NCI-H345 treated with DMSO at 0.1 percent for 48 hours (cell line): ENCODE data around the gene SH3BP1.

Experiments
- DNase-seq: peaks from one replicate; lab custom pipeline; 2025; ENCODE audit not compliant: unreplicated experiment; lab: John Stamatoyannopoulos, UW

The SH3BP1 gene

DNA sequence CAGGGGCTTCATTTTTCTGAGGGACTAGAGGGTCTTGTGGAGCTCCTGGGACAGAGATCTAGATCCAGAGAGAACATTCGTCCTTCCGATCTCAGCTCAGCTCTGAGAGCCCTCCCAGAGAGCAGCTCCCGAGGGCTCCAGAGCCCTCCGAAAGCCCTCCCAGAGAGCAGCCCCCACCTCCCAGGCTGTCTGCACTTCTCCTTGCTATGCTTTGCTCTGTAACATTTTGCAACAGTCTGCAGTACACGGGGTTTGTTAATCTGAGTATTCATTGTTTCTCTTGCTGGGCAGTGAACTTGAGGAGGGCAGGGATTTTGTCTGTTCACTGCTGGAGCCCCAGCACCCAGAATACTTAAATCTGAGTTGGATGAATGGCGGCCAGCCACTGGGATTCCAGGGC, 28.3 kb upstream of the SH3BP1 start:
- no peak for DNase-seq

DNA sequence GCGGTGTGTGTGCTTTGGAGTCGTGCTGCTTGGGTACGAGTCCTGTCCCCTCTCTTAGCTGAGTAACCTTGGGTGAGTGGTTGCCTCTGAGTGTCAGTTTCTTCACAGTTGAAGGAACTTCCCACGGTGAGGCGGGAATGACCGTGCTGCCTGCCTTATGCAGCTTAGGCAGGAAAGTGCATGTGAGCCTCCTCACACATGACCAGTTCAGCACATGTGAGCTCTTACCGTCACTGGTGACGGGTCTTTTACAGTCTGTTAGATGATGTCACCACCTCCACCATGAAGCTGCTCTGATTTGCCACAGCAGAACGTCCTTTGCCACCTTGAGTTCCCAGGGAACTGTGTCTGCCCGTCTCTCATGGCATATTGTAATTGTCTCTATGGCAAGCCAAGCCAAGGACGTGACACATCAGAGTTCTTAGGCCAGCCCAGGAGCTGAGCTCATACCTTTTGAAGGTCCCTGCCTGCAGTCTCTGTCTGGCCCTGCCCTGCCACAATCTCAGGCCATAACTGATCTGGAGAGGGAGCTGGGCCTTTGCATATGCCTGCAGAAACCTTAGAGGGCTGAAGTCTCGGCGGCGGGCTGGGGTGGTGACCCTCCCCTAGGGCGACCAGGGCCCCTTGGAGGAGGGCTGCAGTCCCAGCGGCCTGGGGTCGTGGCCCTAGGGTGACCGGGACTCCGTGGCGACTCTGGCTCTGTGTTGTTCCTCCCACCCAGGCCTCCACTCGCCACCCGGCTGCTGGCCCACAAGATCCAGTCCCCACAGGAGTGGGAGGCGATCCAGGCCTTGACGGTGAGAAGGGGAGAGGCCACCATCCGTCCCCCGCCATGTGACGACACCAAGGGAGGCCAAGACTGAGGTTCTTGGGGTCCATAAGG, 23.0 kb upstream of the SH3BP1 start:
- no peak for DNase-seq

- no peak for DNase-seq
These were observed 22.0 kb upstream of the SH3BP1 start for GRCh38 chr22:37617431-37617830.

DNA sequence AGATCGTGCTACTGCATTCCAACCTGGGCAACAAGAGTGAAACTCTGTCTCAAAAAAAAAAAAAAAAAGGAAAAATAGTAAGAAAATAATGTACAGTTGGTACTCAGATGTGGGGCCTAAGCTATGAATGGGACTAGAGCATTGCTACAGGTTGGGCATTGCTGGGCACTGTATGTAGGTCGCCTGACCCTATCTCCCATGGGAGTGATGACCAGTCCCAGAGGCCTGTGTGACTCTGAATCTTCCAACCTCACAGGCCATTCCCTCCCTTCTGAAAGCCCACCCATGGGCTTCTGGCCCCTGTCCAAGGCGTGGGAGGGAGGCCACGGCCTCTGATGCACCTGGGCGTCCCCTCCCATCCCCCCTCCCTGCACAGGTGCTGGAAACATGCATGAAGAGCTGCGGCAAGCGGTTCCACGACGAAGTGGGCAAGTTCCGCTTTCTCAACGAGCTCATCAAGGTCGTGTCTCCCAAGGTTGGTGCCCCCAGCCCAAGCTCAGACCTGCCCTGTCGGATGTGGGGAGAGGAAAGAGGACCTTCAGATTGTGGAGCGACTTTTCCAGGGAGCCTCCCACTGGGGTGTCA, 21.3 kb upstream of the SH3BP1 start:
- DNase-seq = no peak

GRCh38 chr22:37618674-37619073, 20.8 kb upstream of the SH3BP1 start:
- no peak for DNase-seq

DNA sequence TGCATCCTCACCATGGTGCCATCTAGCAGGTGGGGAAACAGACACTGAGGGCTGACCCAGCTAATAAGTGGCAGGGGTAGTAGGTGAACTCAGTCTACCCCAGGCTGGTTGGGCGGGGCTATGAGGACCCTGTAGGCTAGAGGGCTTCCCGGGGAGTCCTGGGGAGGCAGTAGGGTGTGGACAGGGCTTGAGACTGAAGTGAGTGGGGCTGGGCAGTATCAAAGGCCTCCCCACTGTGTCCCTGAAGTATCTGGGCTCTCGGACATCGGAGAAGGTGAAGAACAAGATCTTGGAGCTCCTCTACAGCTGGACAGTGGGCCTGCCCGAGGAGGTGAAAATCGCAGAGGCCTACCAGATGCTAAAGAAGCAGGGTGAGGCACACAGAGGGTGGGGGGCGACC, 19.5 kb upstream of the SH3BP1 start:
- no peak for DNase-seq

GRCh38 chr22:37621352-37621860, 18.1 kb upstream of the SH3BP1 start:
- no peak for DNase-seq

DNA sequence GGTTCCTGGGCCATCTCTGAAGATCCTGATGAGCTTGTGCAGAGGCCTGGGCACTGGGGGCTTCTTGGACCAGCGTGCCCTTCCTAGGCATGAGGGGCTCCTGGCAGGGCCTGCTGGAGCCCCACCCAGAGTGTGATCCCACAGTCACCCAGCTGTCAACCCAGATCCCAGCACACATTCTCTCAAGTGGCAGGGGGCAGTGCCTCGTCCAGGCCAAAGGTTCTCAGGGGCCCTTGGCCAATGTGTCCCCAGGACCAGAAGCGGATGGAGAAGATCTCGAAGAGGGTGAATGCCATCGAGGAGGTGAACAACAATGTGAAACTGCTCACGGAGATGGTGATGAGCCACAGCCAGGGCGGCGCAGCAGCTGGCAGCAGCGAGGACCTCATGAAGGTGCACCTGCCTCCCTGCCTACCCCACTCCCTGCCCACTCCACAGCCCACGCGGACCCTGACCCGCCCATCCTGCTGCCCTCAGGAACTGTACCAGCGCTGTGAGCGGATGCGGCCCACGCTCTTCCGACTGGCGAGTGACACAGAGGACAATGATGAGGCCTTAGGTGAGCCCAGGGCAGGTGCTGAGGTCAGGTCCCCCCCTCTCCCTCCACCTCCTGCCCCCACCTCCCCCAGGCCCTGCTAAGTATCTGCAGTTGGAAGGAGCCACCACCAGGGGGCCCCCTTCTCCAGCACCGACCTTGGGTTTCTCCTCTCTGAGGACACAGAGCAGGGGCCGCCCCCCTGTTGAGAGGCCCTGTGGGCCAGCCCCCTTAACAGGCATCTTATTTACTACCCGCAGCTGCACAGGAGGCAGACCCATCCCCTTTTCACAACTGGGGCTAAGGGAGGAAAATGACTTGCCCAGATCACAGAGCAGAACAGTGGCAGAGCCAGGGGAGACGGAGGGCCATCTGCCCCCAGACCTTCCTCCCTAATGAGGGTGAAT, 16.1 kb upstream of the SH3BP1 start:
- DNase-seq = peak; percentile 2

- DNase-seq = no peak
These were observed 15.5 kb upstream of the SH3BP1 start for GRCh38 chr22:37624017-37624365.

DNA sequence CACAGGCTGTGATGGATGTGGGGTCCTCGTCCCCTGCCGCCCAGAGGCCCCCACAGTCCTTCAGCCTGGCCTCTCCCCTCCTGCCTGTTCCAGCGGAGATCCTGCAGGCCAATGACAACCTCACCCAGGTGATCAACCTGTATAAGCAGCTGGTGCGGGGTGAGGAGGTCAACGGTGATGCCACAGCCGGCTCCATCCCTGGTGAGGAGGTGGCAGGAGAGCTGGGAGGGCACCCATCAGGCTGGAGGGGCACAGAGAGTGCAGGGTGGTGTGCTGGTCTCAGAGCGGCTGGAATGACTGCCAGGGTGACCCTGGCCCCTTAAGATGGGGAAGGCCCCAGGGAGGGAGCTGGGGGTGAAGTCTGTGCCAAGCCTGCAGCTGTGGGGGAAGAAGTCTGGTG, 14.6 kb upstream of the SH3BP1 start:
- DNase-seq = no peak

DNA sequence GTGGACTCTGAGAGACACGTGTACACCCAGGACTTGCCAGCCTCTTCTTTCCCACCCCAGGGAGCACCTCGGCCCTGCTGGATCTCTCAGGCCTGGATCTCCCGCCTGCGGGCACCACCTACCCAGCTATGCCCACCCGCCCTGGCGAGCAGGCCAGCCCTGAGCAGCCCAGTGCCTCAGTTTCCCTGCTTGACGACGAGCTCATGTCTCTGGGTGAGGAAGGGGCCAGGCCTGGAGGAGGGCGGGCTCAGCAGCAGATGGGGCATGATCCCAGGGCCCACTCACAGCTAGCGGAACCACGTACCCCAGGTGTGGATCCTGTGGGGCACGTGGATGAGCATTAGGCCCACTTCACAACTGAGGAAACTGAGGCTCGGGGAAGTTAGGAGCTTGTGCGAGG, 13.7 kb upstream of the SH3BP1 start:
- DNase-seq = no peak

DNA sequence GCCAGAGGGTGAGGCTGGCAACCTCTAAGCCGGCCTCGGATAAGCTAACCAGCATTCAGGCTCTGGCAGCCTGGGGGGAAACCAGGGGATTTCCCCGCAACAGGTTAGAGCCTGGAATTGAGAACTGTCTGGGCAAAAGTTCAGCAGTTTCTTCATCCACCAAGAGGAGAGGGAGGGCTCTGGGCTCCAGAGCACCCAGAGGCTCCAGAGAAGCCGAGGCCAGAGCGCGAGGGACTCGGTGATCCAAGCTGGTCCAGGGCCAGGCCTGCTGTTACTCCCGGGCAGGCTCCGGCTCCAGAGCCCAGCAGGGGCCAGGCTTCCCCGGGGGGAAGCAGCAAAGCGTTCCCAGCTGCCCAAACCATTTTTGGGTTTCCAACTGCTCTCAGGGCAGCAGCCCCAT, 13.3 kb upstream of the SH3BP1 start:
- DNase-seq = no peak

- no peak for DNase-seq
These were observed 12.9 kb upstream of the SH3BP1 start for GRCh38 chr22:37626556-37627075.

DNA sequence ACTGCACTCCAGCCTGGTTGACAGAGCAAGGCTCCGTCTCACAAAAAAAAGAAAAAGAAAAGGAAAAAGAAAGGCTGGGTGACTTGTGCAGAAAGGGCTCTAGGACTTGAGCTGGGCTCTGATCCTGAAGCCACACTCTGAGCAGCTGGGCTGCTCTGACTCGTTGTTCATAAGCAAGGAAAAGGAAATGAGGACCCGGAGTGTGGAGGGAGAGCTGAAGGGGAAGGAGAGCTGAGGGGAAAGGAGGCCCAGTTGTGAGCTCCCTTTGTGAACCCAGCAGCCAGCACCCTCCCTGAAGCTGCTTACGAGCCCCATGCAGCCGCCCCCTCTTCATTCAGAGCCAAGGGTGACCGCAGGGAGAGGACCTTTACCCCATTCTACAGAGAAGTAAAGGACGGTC, 12.3 kb upstream of the SH3BP1 start:
- no peak for DNase-seq

- no peak for DNase-seq
These were observed 11.9 kb upstream of the SH3BP1 start for GRCh38 chr22:37627545-37627944.

GRCh38 chr22:37628830-37629229, 10.6 kb upstream of the SH3BP1 start:
- DNase-seq = no peak

- DNase-seq = no peak
These were observed 9.5 kb upstream of the SH3BP1 start for GRCh38 chr22:37629928-37630327.

DNA sequence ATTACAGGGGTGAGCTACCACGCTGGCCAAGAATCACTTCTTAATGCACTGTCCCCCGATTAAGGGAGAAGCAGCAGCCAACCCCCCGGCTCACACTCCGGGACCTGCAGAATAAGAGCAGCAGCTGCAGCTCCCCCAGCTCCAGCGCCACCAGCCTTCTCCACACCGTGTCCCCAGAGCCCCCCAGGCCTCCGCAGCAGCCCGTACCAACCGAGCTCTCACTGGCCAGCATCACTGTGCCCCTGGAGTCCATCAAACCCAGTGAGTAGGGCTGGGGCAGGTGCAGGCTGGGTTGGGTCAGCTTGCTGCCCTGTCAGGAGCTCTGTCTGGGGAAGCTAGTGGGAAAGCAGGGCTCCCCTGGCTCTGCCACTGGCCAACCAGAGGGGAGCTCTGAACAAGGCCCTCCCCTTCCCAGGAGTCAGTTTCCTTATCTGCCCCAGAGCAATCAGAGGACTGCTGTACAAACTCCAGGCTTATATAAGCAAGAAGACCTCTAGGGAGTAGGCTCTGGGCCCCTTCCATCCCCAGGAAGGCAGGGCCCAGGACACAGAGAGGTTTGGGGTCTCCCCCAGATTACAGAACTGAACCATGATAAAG, 8.5 kb upstream of the SH3BP1 start:
- no peak for DNase-seq

DNA sequence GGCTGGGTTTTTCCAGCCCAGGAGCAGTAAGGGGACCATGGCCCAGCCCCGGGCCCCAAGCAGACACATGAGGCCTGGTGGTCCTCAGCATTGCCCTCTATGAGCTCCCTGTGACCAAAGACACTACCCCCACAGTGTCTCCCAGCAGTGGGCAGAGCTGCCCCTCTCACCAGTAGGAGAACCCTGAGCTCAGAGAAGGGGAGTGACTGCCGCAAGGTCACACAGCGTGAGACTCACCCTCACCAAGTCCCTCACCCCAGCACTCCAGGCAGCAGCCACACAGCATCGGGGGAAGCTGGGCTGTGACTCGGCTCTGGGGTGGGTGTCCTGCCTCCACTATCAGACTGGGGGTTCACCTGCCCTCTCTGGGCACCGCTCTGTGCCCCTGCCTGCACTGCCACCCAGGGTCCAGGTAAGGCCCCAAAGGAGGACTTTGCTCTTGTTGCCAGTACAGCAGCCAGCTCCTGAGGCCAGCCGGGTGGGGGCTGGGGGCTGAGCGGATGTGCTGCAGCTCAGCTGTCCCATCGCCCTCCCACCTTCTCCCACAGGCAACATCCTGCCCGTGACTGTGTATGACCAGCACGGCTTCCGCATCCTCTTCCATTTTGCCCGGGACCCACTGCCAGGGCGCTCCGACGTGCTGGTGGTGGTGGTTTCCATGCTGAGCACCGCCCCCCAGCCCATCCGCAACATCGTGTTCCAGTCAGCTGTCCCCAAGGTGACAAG, 7.9 kb upstream of the SH3BP1 start:
- no peak for DNase-seq
